D721Med (cell line): ENCODE data around the gene CENPC.
"Not testable (repeated sequence)": the region's sequence is repeated elsewhere in the genome, so short reads cannot be mapped to it uniquely, and the experiment has no call there.

ENCODE experiments used
- DNase-seq: peaks from one replicate; pipeline ENCODE4 v3.0.0; 2011; ENCODE audit warnings: low spot score; ENCODE audit not compliant: insufficient read length
- FAIRE-seq: peaks from 2 replicates; lab custom pipeline; 2011; peaks lifted over from hg19 to GRCh38; lab: Jason Lieb, UNC
- TF ChIP-seq, protein P1 (sequence below): IDR thresholded peaks from 2 replicates; pipeline ENCODE4 v1.5.1; 2012; ENCODE audit warnings: mild to moderate bottlenecking, control low read depth; ENCODE audit not compliant: insufficient read depth; ENCODE audit errors: missing control alignments

The CENPC gene

DNA sequence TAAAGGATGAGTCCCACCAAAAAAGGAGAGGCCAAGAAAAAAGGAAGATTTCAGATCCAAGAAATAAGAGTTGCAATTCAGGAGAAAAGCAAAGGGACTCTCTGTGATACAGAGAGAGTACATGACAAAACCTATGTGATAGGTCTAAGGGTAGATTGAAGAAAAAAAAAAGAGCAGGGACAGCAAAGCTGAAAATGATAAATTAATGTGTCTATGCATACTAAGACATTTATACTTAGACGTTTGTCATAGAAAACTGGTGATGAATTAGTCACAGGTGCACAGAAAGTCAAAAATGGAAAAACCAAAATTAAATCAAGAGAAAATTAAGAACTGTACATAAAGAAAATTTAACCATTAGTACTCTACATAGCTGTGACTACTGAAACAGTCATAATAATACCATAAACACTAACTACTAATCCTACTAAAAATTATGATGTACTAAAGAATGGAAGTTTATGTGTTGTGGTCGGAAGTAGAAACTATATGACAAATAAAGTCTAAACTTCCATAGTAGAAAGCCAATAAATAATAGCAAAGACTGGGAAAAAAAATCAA is 9.9 kb downstream of the CENPC start:
- no peak for DNase-seq
- FAIRE-seq: peak; percentile 25
- TF ChIP-seq, protein P1, sequence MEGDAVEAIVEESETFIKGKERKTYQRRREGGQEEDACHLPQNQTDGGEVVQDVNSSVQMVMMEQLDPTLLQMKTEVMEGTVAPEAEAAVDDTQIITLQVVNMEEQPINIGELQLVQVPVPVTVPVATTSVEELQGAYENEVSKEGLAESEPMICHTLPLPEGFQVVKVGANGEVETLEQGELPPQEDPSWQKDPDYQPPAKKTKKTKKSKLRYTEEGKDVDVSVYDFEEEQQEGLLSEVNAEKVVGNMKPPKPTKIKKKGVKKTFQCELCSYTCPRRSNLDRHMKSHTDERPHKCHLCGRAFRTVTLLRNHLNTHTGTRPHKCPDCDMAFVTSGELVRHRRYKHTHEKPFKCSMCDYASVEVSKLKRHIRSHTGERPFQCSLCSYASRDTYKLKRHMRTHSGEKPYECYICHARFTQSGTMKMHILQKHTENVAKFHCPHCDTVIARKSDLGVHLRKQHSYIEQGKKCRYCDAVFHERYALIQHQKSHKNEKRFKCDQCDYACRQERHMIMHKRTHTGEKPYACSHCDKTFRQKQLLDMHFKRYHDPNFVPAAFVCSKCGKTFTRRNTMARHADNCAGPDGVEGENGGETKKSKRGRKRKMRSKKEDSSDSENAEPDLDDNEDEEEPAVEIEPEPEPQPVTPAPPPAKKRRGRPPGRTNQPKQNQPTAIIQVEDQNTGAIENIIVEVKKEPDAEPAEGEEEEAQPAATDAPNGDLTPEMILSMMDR: no peak

DNA sequence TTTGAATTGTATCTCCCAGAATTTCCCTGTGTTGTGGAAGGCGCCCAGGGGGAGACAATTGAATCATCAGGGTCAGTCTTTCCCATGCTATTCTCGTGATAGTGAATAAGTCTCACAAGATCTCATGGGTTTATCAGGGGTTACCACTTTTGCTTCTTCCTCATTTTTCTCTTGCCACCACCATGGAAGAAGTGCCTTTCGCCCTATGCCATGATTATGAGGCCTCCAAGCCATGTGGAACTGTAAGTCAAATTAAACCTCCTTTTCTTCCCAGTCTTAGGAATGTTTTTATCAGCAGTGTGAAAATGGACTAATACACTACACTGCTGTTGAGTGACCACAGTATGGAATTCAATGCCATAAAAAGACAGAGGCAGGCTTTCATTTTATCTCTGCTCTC is 12.2 kb downstream of the CENPC start:
- TF ChIP-seq, protein P1: no peak
- no peak for DNase-seq
- no peak for FAIRE-seq

DNA sequence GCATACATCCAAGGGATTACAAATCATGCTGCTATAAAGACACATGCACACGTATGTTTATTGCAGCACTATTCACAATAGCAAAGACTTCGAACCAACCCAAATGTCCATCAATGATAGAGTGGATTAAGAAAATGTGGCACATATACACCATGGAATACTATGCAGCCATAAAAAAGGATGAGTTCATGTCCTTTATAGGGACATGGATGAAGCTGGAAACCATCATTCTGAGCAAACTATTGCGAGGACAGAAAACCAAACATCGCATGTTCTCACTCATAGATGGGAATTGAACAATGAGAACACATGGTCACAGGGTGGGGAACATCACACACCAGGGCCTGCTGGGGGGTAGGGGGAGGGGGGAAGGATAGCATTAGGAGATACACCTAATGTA is 12.9 kb downstream of the CENPC start:
- not testable (repeated sequence) for DNase-seq, FAIRE-seq

DNA sequence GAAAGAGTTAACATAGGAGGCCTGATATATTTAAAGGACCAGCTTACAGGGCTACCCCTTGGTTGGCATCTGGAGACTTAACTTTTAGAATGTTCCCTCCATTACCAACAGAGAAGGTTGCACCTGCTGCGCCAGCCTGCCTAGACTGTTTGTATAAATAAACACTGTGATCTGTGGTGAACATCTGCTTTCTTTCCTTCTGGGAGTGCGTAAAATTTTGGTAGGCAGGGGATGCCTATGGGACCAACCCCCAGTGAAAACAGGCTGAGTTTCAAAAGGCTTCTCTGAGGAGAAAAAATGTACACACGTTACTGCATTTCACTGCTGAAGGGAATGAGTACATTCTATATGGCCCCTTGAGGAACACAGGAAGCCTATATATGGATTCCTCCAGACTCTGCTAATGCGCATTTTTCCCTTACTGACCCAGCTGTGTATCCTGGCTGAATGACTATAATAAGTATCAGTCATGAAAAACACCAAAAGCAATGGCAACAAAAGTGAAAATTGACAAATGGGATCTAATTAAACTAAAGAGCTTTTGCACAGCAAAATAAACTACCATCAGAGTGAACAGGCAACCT is 13.8 kb downstream of the CENPC start:
- DNase-seq (no peak), FAIRE-seq (no peak)
- TF ChIP-seq, protein P1: no peak

DNA sequence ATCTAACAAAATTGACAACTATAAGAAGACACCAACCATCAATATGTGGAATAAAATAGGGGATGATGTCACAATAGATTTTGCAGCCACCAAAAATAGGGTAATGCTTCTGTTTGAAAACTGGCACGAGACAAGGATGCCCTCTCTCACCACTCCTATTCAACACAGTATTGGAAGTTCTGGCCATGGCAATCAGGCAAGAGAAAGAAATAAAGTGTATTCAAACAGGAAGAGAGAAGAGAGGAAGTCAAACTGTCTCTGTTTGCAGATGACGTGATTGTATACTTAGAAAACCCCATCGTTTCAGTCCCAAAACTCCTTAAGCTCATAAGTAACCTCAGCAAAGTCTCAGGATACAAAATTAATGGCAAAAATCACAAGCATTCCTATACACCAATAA is 21.2 kb downstream of the CENPC start:
- not testable (repeated sequence) for DNase-seq, FAIRE-seq

DNA sequence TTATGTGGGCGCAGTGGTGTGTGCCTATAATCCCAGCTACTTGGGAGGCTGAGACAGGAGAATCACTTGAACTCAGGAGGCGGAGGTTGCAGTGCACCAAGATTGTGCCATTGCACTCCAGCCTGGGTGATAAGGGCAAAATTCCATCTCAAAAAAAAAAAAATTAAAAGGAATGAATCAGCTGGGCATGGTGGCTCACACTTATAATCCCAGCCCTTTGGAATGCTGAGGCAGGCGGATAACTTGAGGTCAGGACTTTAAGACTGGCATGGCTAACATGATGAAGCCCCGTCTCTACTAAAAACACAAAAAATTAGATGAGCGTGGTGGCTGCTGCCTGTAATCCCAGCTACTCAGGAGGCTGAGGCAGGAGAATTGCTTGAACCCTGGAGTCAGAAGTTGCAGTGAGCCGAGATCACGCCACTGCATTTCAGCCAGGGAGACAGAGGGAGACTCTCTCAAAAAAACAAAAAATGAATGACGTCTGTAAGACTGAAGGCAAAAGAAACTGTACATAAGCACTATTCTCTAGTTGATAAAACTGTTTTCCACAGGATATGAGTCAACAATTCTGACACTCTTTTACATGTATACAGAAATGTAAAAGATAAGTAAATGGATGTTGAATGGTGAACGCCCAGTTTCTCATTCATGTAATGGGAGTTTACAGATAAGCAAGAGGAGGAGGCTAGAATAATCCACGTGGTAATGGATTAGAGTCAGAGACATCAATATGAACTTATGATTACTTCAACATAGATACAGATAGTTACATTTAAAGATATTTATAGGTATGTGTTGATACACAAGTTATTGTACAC is 22.2 kb downstream of the CENPC start:
- TF ChIP-seq, protein P1: no peak

DNA sequence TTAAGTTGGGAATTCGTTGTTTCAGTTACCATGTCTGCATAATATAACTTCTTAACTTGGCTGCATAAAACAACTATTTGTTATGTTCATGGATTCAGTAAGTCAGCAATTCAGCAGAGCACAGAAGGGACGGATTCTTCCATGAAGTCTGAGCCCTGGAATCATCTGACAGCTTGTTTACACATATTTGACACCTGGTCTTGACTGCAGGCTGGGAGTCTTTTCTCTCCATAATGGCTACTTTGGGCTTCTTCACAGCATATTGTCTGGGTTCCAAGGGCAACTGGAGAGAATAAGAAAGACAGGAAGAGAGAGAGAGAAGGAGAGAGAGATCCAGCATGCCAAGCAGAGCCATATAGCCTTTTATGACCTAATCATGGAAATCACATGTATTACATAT is 23.1 kb downstream of the CENPC start:
- no peak for DNase-seq
- TF ChIP-seq, protein P1: no peak
- no peak for FAIRE-seq

More for the DNA sequence above, 22.2 kb downstream of the CENPC start:
- FAIRE-seq (no peak), DNase-seq (no peak)

DNA sequence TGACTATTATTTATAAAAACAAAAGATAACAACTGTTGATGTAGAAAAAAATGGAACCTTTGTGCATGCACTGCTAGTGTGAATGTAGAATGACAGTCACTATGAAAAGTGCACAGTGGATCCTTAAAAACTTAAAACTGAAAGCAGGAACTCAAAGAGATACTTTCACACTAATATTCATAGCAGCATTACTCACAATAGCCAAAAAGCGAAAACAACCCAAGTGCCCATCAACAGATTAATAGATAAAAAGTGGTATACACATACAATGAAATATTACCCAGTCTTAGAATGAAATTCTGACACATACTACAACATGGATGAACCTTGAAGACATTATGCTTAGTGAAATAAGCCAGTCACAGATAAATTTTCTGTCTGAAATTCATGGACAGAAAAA is 23.8 kb downstream of the CENPC start:
- TF ChIP-seq, protein P1: no peak
- DNase-seq: no peak
- no peak for FAIRE-seq
